Keratinocyte (primary cell): ENCODE measurements around the gene MAD1L1. TPM values are rescaled to one million over a fixed set of nuclear protein-coding genes. Genes with fewer than 3 reads are reported as not detected.

ENCODE experiments used
- DNase-seq: peaks from one replicate; pipeline ENCODE4 v3.0.0-alpha.2; 2011; ENCODE audit warnings: low read depth, missing footprints, low spot score
- FAIRE-seq: peaks from 2 replicates; lab custom pipeline; 2011; peaks lifted over from hg19 to GRCh38; lab: Jason Lieb, UNC
- H2AFZ ChIP-seq: 2 replicates; pipeline ENCODE4 v1.6.0; 2012; ENCODE audit warnings: low read length, control low read depth, inconsistent platforms; ENCODE audit not compliant: control insufficient read depth
- H3K27ac ChIP-seq: 2 replicates; pipeline ENCODE4 v1.5.1; 2011; ENCODE audit warnings: low read length; ENCODE audit not compliant: control insufficient read depth, insufficient read depth
- H3K27me3 ChIP-seq: 3 replicates; pipeline ENCODE4 v1.6.0; 2011; ENCODE audit warnings: low read length; ENCODE audit not compliant: control insufficient read depth, insufficient read depth; ENCODE audit errors: extremely low read depth
- H3K36me3 ChIP-seq, 2 experiments: 2 replicates in 1 of 2; 3 replicates in 1 of 2; pipeline ENCODE4 v1.5.1; 2011; ENCODE audit warnings: low read length in 2 of 2, mild to moderate bottlenecking in 1 of 2; ENCODE audit not compliant: control insufficient read depth in 2 of 2, insufficient read depth in 2 of 2; ENCODE audit errors: extremely low read depth in 1 of 2
- H3K4me1 ChIP-seq: 3 replicates; pipeline ENCODE4 v1.5.1; 2011; ENCODE audit warnings: low read length; ENCODE audit not compliant: control insufficient read depth, insufficient read depth; ENCODE audit errors: extremely low read depth
- H3K4me2 ChIP-seq: 3 replicates; pipeline ENCODE4 v1.6.0; 2011; ENCODE audit warnings: low read depth, low read length; ENCODE audit not compliant: control insufficient read depth, insufficient read depth; ENCODE audit errors: extremely low read depth
- H3K4me3 ChIP-seq, 3 experiments: fragments of 200-600 bp in 1 of 3; sonication (generic) in 1 of 3; 2 replicates in 2 of 3; 3 replicates in 1 of 3; pipeline ENCODE4 v1.5.1; 2011 to 2016; ENCODE audit warnings: low read length in 3 of 3, mild to moderate bottlenecking in 3 of 3, control low read depth in 2 of 3, inconsistent platforms in 1 of 3, low read depth in 1 of 3, mixed read lengths in 1 of 3, mixed run types in 1 of 3, moderate library complexity in 1 of 3; ENCODE audit not compliant: control insufficient read depth in 2 of 3, insufficient read depth in 2 of 3; ENCODE audit errors: extremely low read depth in 1 of 3
- H3K79me2 ChIP-seq: 2 replicates; pipeline ENCODE4 v1.6.0; 2012; ENCODE audit warnings: low read length; ENCODE audit not compliant: control insufficient read depth, insufficient read depth
- H3K9ac ChIP-seq: 3 replicates; pipeline ENCODE4 v1.6.0; 2011; ENCODE audit warnings: low read length; ENCODE audit not compliant: control insufficient read depth, insufficient read depth; ENCODE audit errors: extremely low read depth
- H3K9me1 ChIP-seq: 3 replicates; pipeline ENCODE4 v1.6.0; 2011; ENCODE audit warnings: low read length; ENCODE audit not compliant: control insufficient read depth, insufficient read depth; ENCODE audit errors: extremely low read depth
- H3K9me3 ChIP-seq: 2 replicates; pipeline ENCODE4 v1.5.1; 2012; ENCODE audit warnings: low read depth, low read length; ENCODE audit not compliant: control insufficient read depth
- H4K20me1 ChIP-seq: 3 replicates; pipeline ENCODE4 v1.6.0; 2011; ENCODE audit warnings: low read length; ENCODE audit not compliant: control insufficient read depth, insufficient read depth; ENCODE audit errors: extremely low read depth
- EZH2 ChIP-seq: IDR thresholded peaks from one replicate; pipeline ENCODE4 v1.6.1; 2012; ENCODE audit warnings: inconsistent platforms, mild to moderate bottlenecking, low read length, moderate library complexity
- dilution Hi-C: fragments of 300-500 bp; cut with MboI; formaldehyde crosslinking; loops from one replicate; pipeline ENCODE4 v1.7.0; 2020; ENCODE audit warnings: low sequenced_read_pairs; ENCODE audit not compliant: extremely low pct_ligation_motif_present
- polyA plus RNA-seq, 5 experiments: library from polyadenylated mRNA; depleted of rRNA in 3 of 5; stranded (reverse) in 3 of 5; stranded (forward) in 1 of 5; unstranded in 1 of 5; fragments of >200 nt; gene quantifications; 1 replicate in 1 of 5; 2 replicates in 3 of 5; 3 replicates in 1 of 5; pipeline versions ENCODE4 v1.2.1 to v1.2.3, GENCODE V29; 2011 to 2012; ENCODE audit warnings: missing spikeins in 2 of 5, low read depth in 1 of 5, low replicate concordance in 1 of 5
- TF ChIP-seq, protein P1 (sequence below), 3 experiments: IDR thresholded peaks in 1 of 3; conservative IDR thresholded peaks in 1 of 3; optimal IDR thresholded peaks in 1 of 3; 2 replicates in 2 of 3; 3 replicates in 1 of 3; pipeline versions ENCODE3 to v1.5.1; 2011; ENCODE audit warnings: low read length in 3 of 3, mild to moderate bottlenecking in 3 of 3, moderate library complexity in 2 of 3, control low read depth in 1 of 3, inconsistent platforms in 1 of 3; ENCODE audit not compliant: insufficient read depth in 2 of 3; ENCODE audit errors: extremely low read depth in 1 of 3

MAD1L1 gene
- polyA plus RNA-seq, 1 donor (not counting 4 experiments of a cell fraction or from before 2014, with no cell fraction given) = 18.0 TPM

DNA sequence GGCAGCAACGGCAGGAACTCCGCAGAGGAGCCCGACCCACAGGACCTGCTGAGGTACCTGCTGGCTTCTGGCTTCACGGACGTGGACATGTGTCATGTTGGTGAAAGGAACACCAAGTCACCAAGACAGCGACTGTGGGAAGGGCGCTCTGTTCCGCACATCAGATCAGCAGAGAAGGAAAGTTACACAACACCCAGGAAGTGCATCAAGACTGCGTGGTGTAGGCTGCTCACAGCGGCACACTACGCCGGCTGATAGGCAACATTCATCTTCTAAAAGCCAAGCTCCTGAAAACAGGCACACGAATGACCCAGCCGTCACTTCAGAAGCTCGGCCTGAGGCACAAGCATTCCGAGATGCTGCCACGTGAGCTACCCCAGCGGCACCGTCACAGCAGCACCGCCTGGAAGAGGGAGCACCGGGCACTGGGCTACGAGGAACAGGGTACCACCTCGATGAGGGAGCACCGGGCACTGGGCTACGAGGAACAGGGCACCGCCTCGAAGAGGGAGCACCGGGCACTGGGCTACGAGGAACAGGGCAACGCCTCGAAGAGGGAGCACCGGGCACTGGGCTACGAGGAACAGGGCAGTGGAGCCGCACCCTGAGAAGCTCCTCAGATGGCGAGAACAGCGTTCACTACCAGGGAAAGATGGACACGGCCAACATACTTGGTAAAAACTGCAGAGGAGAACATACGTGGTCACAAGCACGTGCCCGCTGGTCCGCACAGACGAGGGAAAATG lies 86.7 kb downstream of the MAD1L1 start:
- DNase-seq (no peak), FAIRE-seq (no peak)
- no peaks in the 10 kb centered on the region for H3K9me1 ChIP-seq
- H3K27ac ChIP-seq = no peak overlapping the region
- peaks cover 4% of the 10 kb centered on the region for H4K20me1 ChIP-seq
- H3K27me3 ChIP-seq = no peaks in the 10 kb centered on the region
- H3K4me3 ChIP-seq = no peak overlapping the region
- TF ChIP-seq, protein P1, sequence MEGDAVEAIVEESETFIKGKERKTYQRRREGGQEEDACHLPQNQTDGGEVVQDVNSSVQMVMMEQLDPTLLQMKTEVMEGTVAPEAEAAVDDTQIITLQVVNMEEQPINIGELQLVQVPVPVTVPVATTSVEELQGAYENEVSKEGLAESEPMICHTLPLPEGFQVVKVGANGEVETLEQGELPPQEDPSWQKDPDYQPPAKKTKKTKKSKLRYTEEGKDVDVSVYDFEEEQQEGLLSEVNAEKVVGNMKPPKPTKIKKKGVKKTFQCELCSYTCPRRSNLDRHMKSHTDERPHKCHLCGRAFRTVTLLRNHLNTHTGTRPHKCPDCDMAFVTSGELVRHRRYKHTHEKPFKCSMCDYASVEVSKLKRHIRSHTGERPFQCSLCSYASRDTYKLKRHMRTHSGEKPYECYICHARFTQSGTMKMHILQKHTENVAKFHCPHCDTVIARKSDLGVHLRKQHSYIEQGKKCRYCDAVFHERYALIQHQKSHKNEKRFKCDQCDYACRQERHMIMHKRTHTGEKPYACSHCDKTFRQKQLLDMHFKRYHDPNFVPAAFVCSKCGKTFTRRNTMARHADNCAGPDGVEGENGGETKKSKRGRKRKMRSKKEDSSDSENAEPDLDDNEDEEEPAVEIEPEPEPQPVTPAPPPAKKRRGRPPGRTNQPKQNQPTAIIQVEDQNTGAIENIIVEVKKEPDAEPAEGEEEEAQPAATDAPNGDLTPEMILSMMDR (optimal IDR thresholded peaks at IDR 0.05 in 1 of 3, IDR thresholded peaks at IDR 0.05 in 1 of 3, conservative IDR thresholded peaks at IDR 0.05 in 1 of 3; ENCODE audit: extremely low read depth in 1 of 3, insufficient read depth in 2 of 3, low read length in 3 of 3) = no peak
- no peak for TF ChIP-seq EZH2
- no peak overlapping the region for H2AFZ ChIP-seq
- H3K9ac ChIP-seq = no peak overlapping the region
- H3K36me3 ChIP-seq = peaks cover 23 to 29% of the 10 kb centered on the region in 2 experiments
- no peaks in the 10 kb centered on the region for H3K9me3 ChIP-seq
- H3K79me2 ChIP-seq = no peaks in the 10 kb centered on the region
- no peaks in the 10 kb centered on the region for H3K4me1 ChIP-seq
- no peak overlapping the region for H3K4me2 ChIP-seq
- dilution Hi-C loops = no loop called here

DNA sequence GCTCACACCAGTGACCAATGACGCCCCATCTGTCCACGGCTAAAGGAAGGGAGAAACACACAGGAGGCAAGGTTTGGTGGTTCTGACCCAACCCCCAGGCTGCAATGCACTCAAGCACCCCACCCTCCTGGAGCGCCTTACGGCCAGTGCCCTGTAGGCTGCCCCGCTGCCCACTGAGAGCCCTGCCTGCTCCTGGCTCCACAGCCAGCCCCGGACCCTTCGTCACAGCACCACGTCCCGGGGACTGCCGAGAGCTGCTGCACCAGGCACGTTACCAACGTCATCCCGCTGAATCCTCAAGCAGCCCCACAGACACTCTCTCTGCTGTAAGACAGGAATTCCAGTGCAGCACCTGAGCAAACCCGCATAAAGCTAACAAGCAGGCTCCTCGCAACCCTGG lies 87.8 kb downstream of the MAD1L1 start:
- Histone ChIP-seq H2AFZ (no peak overlapping the region), H3K4me2 (no peak overlapping the region), H3K27ac (no peak overlapping the region), H3K4me3 (no peak overlapping the region), H3K9me1 (no peaks in the 10 kb centered on the region), H3K27me3 (no peaks in the 10 kb centered on the region), H3K79me2 (no peaks in the 10 kb centered on the region), H4K20me1 (no peaks in the 10 kb centered on the region), H3K9me3 (no peaks in the 10 kb centered on the region), H3K36me3 (peaks cover 20 to 29% of the 10 kb centered on the region in 2 experiments), H3K9ac (no peak overlapping the region), H3K4me1 (no peaks in the 10 kb centered on the region)
- dilution Hi-C loops = no loop called here
- no peak for TF ChIP-seq EZH2
- TF ChIP-seq, protein P1 (optimal IDR thresholded peaks at IDR 0.05 in 1 of 3, IDR thresholded peaks at IDR 0.05 in 1 of 3, conservative IDR thresholded peaks at IDR 0.05 in 1 of 3; ENCODE audit: extremely low read depth in 1 of 3, insufficient read depth in 2 of 3, low read length in 3 of 3) = no peak
- FAIRE-seq = no peak
- no peak for DNase-seq
